Right lobe of liver (tissue), 6 donors: Measurements from ENCODE around the gene SLC5A2. TPM values are rescaled to one million over a fixed set of nuclear protein-coding genes. Genes with fewer than 3 reads are reported as not detected.

Experiments
- ATAC-seq, 4 donors: fragments of 200-7000 bp; cut with Tn5 transposase; one replicate each; pipeline ENCODE4 v1.9.1; 2020; ENCODE audit warnings: mild to moderate bottlenecking in 4 of 4, moderate library complexity in 4 of 4
- DNase-seq, 3 donors: peaks; one replicate each; pipeline ENCODE4 v3.0.0-alpha.2; 2020
- H3K27ac ChIP-seq, 3 donors: fragments of 200-600 bp; one replicate each; pipeline ENCODE4 v1.8.0; 2022
- H3K27me3 ChIP-seq, 2 donors: fragments of 200-600 bp; one replicate each; pipeline ENCODE4 v1.8.0; 2022
- H3K36me3 ChIP-seq, 4 donors: fragments of 200-600 bp; sonication (generic) in 1 of 4; one replicate each; pipeline versions ENCODE4 v1.5.1 to v1.8.0; 2017 to 2022; ENCODE audit warnings: control low read depth in 1 of 4
- H3K4me1 ChIP-seq, 4 donors: fragments of 200-600 bp; sonication (generic) in 1 of 4; one replicate each; pipeline versions ENCODE4 v1.5.1 to v1.8.0; 2017 to 2022; ENCODE audit warnings: control low read depth in 1 of 4
- H3K4me3 ChIP-seq, 3 donors: fragments of 200-600 bp; one replicate each; pipeline ENCODE4 v1.8.0; 2022
- H3K9me3 ChIP-seq, 4 donors: fragments of 200-600 bp; sonication (generic) in 1 of 4; one replicate each; pipeline versions ENCODE4 v1.5.1 to v1.8.0; 2017 to 2022; ENCODE audit warnings: control low read depth in 1 of 4
- POLR2A ChIP-seq: fragments of 450-650 bp; IDR thresholded peaks from one replicate; pipeline ENCODE4 v1.6.1; 2017; ENCODE audit warnings: antibody characterized with exemption, mild to moderate bottlenecking
- WGBS: methylation state at CpG from one replicate; pipeline ENCODE4 v1.1.6; 2018; ENCODE audit warnings: low coverage, low lambda C conversion rate; ENCODE audit not compliant: insufficient coverage; ENCODE audit errors: missing lambda C conversion rate; 5-methylcytosine and 5-hydroxymethylcytosine counted together
- intact Hi-C, 2 donors: fragments of 100-400 bp; cut with DNase I; formaldehyde crosslinking; loops; one replicate each; pipeline versions ENCODE4 v1.11.2 to v1.14.1; 2022
- total RNA-seq, 6 experiments: library from RNA; depleted of rRNA in 2 of 6; stranded (reverse); fragments of >200 nt in 2 of 6; fragmentation: NEBNext Ultra II Directional in 3 of 6; extraction: Animal tissue kit (Norgen Biotek cat#: 25700) in 3 of 6; gene quantifications; one replicate each; pipeline versions ENCODE4 v1.1.0 to v1.2.4, GENCODE V29; 2016 to 2023
- TF ChIP-seq, protein P1 (sequence below), 4 donors: fragments of 200-600 bp in 3 of 4; fragments of 450-650 bp in 1 of 4; IDR thresholded peaks; one replicate each; pipeline versions ENCODE4 v1.5.1 to v1.8.0; 2016 to 2022; ENCODE audit warnings: antibody characterized with exemption in 4 of 4, mild to moderate bottlenecking in 2 of 4
- donor health status: DM: no; HTN: yes; CAD: no.
- donor health status: DM: no; HTN: no; CAD: no.
- donor health status: DM: no; HTN: no; CAD: no.
- donor health status: DM: no; HTN: yes; CAD: no.
- donor health status: DM: no; HTN: yes; CAD: no.

The SLC5A2 gene
- total RNA-seq, 6 experiments from 2014 or later = 0.07 to 0.14 (median 0.12) TPM; not detected in 3

DNA sequence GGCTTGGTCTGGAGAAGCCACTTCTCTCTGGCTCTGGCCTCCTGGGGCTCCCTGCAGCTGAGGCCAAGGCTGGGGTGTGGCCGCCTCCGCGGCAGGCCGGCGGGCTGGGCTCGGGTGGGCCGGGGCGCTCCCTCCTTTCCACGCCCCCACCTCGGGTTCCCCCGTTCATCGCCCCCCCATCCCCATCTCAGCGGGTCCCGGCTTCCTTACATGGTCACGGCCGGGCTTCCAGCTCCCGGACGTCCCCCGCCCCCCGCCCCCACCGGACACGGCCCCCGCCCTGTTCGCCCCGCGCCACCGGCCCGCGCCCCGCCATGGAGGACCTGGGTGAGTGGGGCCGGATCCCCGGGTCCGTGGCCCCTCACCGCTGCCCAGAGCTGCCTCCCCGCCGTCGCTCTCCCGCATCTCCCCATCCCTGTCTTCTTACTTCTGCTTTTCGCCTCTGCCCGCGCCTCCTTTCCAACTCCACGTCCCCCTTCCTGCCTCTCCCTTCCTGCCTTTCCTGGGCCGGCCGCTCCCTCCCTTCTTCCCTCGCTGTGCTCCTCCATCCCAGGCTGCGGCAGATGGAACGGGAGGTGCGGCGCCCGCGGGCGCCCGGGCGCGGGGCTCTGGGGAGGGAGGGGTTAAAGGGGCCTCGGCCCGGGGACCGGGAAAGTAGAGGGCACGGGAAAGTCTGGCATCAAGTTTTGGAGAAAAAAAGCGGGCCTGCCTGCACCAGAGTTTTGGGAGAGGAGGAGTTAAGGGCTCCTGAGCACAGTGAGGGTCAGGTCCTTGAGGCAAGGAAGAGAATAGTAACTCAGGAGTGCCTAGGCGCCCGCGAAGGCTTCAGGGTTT is 10.8 kb upstream of the SLC5A2 start, which contains the start of gene TGFB1I1:
TSS of gene TGFB1I1 (plus strand) at position 278 of the 834 bp plus-strand sequence. CDS start at position 315, 37 bp downstream.
- Histone ChIP-seq H3K36me3 (no peaks in the 10 kb centered on the region), H3K4me3 (peak within 1 kb of the TSS; percentile 40 to 42 (median 40)), H3K9me3 (no peaks in the 10 kb centered on the region), H3K4me1 (peaks cover 0 to 19% (median 0%) of the 10 kb centered on the region in 4 donors), H3K27me3 (no peaks in the 10 kb centered on the region), H3K27ac (peak within 1 kb of the TSS; percentile 20 to 76 (median 44))
- TF ChIP-seq, protein P1, sequence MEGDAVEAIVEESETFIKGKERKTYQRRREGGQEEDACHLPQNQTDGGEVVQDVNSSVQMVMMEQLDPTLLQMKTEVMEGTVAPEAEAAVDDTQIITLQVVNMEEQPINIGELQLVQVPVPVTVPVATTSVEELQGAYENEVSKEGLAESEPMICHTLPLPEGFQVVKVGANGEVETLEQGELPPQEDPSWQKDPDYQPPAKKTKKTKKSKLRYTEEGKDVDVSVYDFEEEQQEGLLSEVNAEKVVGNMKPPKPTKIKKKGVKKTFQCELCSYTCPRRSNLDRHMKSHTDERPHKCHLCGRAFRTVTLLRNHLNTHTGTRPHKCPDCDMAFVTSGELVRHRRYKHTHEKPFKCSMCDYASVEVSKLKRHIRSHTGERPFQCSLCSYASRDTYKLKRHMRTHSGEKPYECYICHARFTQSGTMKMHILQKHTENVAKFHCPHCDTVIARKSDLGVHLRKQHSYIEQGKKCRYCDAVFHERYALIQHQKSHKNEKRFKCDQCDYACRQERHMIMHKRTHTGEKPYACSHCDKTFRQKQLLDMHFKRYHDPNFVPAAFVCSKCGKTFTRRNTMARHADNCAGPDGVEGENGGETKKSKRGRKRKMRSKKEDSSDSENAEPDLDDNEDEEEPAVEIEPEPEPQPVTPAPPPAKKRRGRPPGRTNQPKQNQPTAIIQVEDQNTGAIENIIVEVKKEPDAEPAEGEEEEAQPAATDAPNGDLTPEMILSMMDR (IDR thresholded peaks at IDR 0.05) = no peak
- TF ChIP-seq POLR2A = no peak
- ATAC-seq = peak in 2 of 4 donors; percentile 3 to 13
- DNase-seq = peak in 1 of 3 donors; percentile 47
- intact Hi-C loops = loop anchor here in 1 of 2 donors (10.0 kb wide), 1 partner anchor 223 kb away; no protein-coding TSS in a partner anchor
- WGBS = 1% methylated on average over 37 of the region's 63 CpGs

DNA sequence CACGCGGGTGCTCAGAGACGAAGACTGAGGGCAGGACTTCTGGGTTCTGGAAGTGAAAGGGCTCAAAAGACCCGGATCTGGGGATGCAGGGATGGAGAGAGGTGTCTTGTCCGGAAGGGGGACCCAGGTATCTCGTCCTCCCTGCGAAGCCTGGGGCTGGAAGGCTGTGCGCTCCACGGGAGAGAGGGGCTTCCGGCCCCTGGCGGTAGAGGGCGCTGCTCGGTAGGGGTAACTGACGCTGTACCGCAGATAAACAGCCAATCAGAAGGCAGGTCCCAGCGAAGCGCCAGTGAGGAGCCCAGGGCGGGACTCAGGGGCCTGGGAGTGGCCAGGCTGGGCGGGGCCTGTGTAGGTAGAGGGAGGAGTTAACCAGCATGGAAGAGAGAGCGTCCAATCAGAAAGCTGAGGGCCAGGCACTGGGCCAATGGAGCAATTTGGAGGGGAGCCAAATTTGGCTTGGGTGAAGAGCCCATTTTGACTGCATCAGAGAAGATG is 10.2 kb upstream of the SLC5A2 start:
- H3K4me1 ChIP-seq = peaks cover 0 to 23% (median 0%) of the 10 kb centered on the region in 4 donors
- DNase-seq = peak; percentile 85 to 91 (median 87)

DNA sequence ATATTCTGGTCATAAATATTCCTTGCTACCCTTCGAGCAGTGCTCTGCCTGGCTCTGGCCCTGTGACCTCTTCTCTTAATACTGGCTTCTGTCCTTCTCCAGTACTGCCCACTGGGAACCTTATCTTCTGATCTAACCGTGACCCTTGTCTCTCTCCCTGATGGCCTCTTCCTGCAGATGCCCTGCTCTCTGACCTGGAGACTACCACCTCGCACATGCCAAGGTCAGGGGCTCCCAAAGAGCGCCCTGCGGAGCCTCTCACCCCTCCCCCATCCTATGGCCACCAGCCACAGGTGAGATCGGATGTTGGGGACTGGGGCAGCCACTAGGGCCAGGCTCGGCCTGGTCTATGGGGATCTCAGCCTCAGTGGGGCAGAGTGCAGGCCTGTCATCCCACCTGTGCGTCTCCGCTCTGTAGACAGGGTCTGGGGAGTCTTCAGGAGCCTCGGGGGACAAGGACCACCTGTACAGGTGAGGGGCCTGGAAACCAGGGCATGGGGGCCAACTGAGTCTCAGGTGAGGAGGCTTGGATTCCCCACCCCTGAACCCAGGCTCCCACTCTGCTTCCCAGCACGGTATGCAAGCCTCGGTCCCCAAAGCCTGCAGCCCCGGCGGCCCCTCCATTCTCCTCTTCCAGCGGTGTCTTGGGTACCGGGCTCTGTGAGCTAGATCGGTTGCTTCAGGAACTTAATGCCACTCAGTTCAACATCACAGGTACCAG is 9.5 kb upstream of the SLC5A2 start:
- 50% methylated on average over 7 of the region's 17 CpGs for WGBS
- DNase-seq = no peak
- Histone ChIP-seq H3K4me3 (no peak overlapping the region), H3K27me3 (no peaks in the 10 kb centered on the region), H3K9me3 (no peaks in the 10 kb centered on the region), H3K27ac (no peak overlapping the region), H3K4me1 (peaks cover 0 to 28% (median 2%) of the 10 kb centered on the region in 4 donors), H3K36me3 (no peaks in the 10 kb centered on the region)
- intact Hi-C loops = loop anchor here in 1 of 2 donors (10.0 kb wide), 1 partner anchor 221 kb away; no protein-coding TSS in a partner anchor
- TF ChIP-seq, protein P1 (IDR thresholded peaks at IDR 0.05) = no peak
- TF ChIP-seq POLR2A = no peak
- ATAC-seq = no peak

More for the DNA sequence above, 10.2 kb upstream of the SLC5A2 start:
- no peaks in the 10 kb centered on the region for H3K9me3 ChIP-seq
- WGBS = 33% methylated on average over 15 of the region's 20 CpGs
- H3K27ac ChIP-seq = peak overlapping the region; percentile 20 to 76 (median 35)
- no peaks in the 10 kb centered on the region for H3K27me3 ChIP-seq
- H3K4me3 ChIP-seq = peak overlapping the region; percentile 40 to 42 (median 40)
- intact Hi-C loops = loop anchor here in 1 of 2 donors (10.0 kb wide), 1 partner anchor 222 kb away; no protein-coding TSS in a partner anchor
- H3K36me3 ChIP-seq = no peaks in the 10 kb centered on the region
- ATAC-seq = peak; percentile 67 to 83 (median 75)
- TF ChIP-seq, protein P1 (IDR thresholded peaks at IDR 0.05) = peak; percentile 60 to 81 (median 78)
- no peak for TF ChIP-seq POLR2A

DNA sequence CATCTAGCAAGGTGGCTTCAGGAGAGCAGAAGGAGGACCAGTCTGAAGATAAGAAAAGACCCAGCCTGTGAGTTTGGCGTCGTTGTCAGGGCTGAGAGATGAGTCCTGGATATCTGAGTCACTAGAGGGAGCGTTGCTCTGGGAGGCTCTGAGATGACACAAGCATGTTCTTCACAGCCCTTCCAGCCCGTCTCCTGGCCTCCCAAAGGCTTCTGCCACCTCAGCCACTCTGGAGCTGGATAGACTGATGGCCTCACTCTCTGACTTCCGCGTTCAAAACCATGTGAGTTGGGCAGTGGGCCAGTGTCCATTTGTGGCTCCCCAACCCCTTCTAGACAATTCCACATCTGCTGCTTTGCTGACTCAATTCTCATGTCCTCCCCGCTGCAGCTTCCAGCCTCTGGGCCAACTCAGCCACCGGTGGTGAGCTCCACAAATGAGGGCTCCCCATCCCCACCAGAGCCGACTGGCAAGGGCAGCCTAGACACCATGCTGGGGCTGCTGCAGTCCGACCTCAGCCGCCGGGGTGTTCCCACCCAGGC is 8.7 kb upstream of the SLC5A2 start:
- no peak for DNase-seq
- Histone ChIP-seq H3K36me3 (no peaks in the 10 kb centered on the region), H3K27ac (no peak overlapping the region), H3K4me1 (peaks cover 0 to 30% (median 2%) of the 10 kb centered on the region in 4 donors), H3K27me3 (no peaks in the 10 kb centered on the region), H3K4me3 (no peak overlapping the region), H3K9me3 (no peaks in the 10 kb centered on the region)
- ATAC-seq = no peak
- intact Hi-C loops = loop anchor here in 1 of 2 donors (10.0 kb wide), 1 partner anchor 221 kb away; no protein-coding TSS in a partner anchor
- WGBS = 92% methylated on average over 6 of the region's 12 CpGs
- TF ChIP-seq POLR2A = no peak
- TF ChIP-seq, protein P1 (IDR thresholded peaks at IDR 0.05) = no peak
